Central memory CD8-positive, alpha-beta T cell (primary cell): ENCODE data around the gene KIAA1217.
"Not testable (repeated sequence)": the region's sequence is repeated elsewhere in the genome, so short reads cannot be mapped to it uniquely, and the experiment has no call there.

ENCODE experiments used
- ATAC-seq: fragments of 150-1000 bp; cut with Tn5 transposase; replicated peaks from 2 replicates; pipeline ENCODE4 v1.10.0; 2022; ENCODE audit warnings: mild to moderate bottlenecking, moderate FRiP score, moderate number of reproducible peaks; ENCODE audit not compliant: poor library complexity, severe bottlenecking; ENCODE audit errors: extremely low read depth
- DNase-seq, 2 donors: peaks; one replicate each; pipeline ENCODE4 v3.0.0; 2021; ENCODE audit warnings: low spot score in 2 of 2
- H3K27ac Mint-ChIP-seq: one replicate; pipeline ENCODE4 v1.8.0; 2022; ENCODE audit warnings: low read depth, mild to moderate bottlenecking, moderate library complexity, mixed read lengths
- H3K27me3 Mint-ChIP-seq: one replicate; pipeline ENCODE4 v1.8.0; 2022; ENCODE audit warnings: mixed read lengths
- H3K36me3 Mint-ChIP-seq: one replicate; pipeline ENCODE4 v1.8.0; 2022; ENCODE audit warnings: mild to moderate bottlenecking, moderate library complexity, mixed read lengths; ENCODE audit not compliant: insufficient read depth
- H3K4me1 Mint-ChIP-seq: one replicate; pipeline ENCODE4 v1.8.0; 2022; ENCODE audit warnings: mixed read lengths
- H3K4me3 Mint-ChIP-seq: one replicate; pipeline ENCODE4 v1.8.0; 2022; ENCODE audit warnings: mild to moderate bottlenecking, moderate library complexity, mixed read lengths
- H3K9me3 Mint-ChIP-seq: one replicate; pipeline ENCODE4 v1.8.0; 2022; ENCODE audit warnings: mixed read lengths

KIAA1217 gene

DNA sequence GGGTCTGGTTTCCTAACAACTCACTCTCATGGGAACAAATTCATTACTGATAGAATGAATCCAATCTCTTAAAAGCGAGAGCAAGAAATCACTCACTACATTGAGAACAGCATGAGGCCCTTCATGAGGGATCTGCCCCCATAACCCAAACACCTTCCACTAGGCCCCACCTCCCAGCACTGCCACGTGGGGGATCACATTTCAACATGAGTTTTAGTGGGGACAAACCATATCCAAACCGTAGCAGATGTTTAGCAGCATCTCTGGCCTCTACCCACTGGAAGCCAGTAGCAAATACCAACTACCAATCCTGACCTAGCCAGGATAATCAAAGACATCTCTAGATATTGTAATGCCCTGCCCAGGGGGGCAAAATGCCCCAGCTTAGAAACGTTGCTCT, 270.9 kb downstream of the KIAA1217 start:
- no peak overlapping the region for H3K4me3 Mint-ChIP-seq
- no peaks in the 10 kb centered on the region for H3K9me3 Mint-ChIP-seq
- H3K27me3 Mint-ChIP-seq = peaks cover 10% of the 10 kb centered on the region
- DNase-seq (no peak), ATAC-seq (no peak)
- no peak overlapping the region for H3K27ac Mint-ChIP-seq
- no peaks in the 10 kb centered on the region for H3K36me3 Mint-ChIP-seq
- H3K4me1 Mint-ChIP-seq = no peaks in the 10 kb centered on the region

- no peak for ATAC-seq
- Mint-ChIP-seq H3K27me3 (peaks cover 6% of the 10 kb centered on the region), H3K27ac (no peak overlapping the region), H3K4me1 (no peaks in the 10 kb centered on the region), H3K4me3 (no peak overlapping the region), H3K36me3 (no peaks in the 10 kb centered on the region), H3K9me3 (no peaks in the 10 kb centered on the region)
- DNase-seq = no peak
Measured at GRCh38 chr10:24480447-24480846, 271.5 kb downstream of the KIAA1217 start.

DNA sequence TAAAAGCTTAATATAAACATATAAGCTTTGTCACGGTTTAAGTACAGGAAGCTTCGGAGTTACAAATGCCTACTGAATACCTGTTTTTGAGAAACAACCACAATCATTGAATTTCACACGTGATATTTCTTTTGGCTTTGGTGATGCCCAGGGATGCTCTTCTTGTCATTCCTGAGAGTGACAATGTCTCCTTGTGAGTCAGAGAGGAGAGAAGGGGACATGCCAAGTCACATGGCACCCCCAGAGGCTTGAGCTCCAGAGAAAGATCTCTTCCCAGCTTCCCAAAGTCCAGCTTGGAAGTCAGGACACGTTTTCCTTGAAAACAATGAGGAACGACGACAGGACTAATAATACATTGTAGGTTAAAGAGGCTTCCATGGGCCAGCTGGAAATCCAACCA, 272.3 kb downstream of the KIAA1217 start:
- no peak for DNase-seq

DNA sequence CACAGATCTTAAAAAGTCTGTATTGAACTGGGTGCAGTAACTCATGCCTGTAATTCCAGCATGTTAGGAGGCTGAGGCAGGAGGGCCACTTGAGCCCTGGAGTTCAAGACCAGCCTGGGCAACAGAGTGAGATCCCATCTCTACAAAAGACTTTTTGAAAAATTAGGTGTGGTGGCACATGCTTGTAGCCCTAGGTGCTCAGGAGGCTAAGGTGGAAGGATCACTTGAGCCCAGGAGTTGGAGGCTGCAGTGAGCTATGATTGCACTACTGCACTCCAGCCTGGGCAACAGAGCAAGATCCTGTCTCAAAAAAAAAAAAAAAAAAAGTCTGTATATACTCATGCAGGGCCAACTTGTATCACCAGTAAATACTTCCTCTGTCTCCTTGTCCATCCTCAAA, 273.8 kb downstream of the KIAA1217 start:
- not testable (repeated sequence) for ATAC-seq, DNase-seq, H3K4me3 Mint-ChIP-seq, H3K36me3 Mint-ChIP-seq, H3K27ac Mint-ChIP-seq, H3K9me3 Mint-ChIP-seq, H3K4me1 Mint-ChIP-seq
- H3K27me3 Mint-ChIP-seq = peaks cover 25% of the 10 kb centered on the region

More for the DNA sequence above, 272.3 kb downstream of the KIAA1217 start:
- peaks cover 10% of the 10 kb centered on the region for H3K27me3 Mint-ChIP-seq
- H3K27ac Mint-ChIP-seq = no peak overlapping the region
- H3K4me1 Mint-ChIP-seq = no peaks in the 10 kb centered on the region
- ATAC-seq = no peak
- no peak overlapping the region for H3K4me3 Mint-ChIP-seq
- no peaks in the 10 kb centered on the region for H3K36me3 Mint-ChIP-seq
- no peaks in the 10 kb centered on the region for H3K9me3 Mint-ChIP-seq

DNA sequence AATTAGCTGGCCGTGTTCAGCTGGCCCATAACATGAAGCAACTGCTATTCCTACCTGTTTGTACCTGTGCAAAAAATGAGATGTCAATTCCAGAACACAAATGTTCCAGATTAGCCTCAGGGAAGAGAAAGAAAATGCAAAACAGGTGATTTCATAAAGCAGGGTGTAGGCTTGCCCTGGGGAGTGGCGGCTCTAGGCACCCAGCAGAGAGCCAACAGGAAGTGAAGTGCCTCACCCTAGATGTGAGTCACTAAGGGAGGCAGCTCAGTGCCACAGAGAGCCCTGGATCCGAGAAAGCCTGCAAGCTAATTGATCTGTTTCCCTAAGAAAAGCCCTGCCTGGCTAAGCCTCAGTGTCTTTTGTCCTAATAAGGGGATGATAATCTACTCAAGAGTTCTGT, 274.8 kb downstream of the KIAA1217 start:
- no peaks in the 10 kb centered on the region for H3K36me3 Mint-ChIP-seq
- no peaks in the 10 kb centered on the region for H3K4me1 Mint-ChIP-seq
- no peaks in the 10 kb centered on the region for H3K9me3 Mint-ChIP-seq
- ATAC-seq (no peak), DNase-seq (no peak)
- no peak overlapping the region for H3K4me3 Mint-ChIP-seq
- H3K27ac Mint-ChIP-seq = no peak overlapping the region
- peaks cover 27% of the 10 kb centered on the region for H3K27me3 Mint-ChIP-seq

DNA sequence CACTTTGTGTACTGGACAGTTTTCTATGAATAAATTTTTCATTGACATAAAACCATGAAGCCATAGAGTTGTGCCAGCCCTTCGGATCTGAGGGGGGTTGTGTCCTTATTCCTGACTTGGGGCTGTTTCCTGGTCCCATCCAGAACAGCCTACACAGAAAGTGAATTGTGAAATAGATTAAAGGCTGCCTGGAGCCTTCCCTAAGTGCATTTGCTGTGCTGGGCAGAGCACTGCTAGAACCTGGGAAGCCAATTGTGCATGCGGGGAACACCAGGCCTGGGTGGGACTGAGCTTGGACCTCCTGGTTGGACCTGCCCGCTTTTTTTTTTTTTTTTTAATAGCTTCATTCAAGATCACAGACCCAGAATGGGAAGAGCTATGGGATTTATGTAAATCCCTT, 275.8 kb downstream of the KIAA1217 start:
- DNase-seq = no peak
- H3K4me1 Mint-ChIP-seq = no peaks in the 10 kb centered on the region
- no peak for ATAC-seq
- no peak overlapping the region for H3K4me3 Mint-ChIP-seq
- H3K36me3 Mint-ChIP-seq = no peaks in the 10 kb centered on the region
- H3K27ac Mint-ChIP-seq = no peak overlapping the region
- H3K9me3 Mint-ChIP-seq = no peaks in the 10 kb centered on the region
- peaks cover 27% of the 10 kb centered on the region for H3K27me3 Mint-ChIP-seq

- Mint-ChIP-seq H3K4me1 (no peaks in the 10 kb centered on the region), H3K27ac (no peak overlapping the region), H3K36me3 (no peaks in the 10 kb centered on the region), H3K4me3 (no peak overlapping the region), H3K9me3 (no peaks in the 10 kb centered on the region), H3K27me3 (peaks cover 27% of the 10 kb centered on the region)
- ATAC-seq (no peak), DNase-seq (no peak)
Measured at GRCh38 chr10:24485304-24485703, 276.4 kb downstream of the KIAA1217 start.

DNA sequence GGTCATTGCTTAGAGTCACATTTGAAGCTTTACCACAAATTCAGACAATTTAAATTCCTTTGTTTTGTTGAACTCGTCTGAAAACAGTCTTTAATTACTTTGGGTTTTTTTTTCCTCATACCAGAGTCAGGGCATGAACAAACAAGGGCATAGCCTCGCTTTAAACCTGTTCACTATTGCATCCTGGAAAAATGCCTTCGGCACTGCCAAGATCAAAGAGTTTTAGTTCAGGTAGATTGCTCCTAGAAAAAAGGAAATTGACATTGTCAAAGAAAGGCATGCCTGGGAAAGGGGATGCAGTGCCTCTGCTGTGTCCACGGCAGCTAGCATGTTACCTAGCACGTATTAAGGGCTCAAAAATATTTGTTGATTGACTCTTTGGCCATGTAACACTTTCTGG, 279.7 kb downstream of the KIAA1217 start:
- Mint-ChIP-seq H3K4me3 (no peak overlapping the region), H3K36me3 (no peaks in the 10 kb centered on the region), H3K9me3 (no peaks in the 10 kb centered on the region), H3K27me3 (peaks cover 38% of the 10 kb centered on the region), H3K27ac (no peak overlapping the region), H3K4me1 (no peaks in the 10 kb centered on the region)
- DNase-seq = no peak
- ATAC-seq = no peak

DNA sequence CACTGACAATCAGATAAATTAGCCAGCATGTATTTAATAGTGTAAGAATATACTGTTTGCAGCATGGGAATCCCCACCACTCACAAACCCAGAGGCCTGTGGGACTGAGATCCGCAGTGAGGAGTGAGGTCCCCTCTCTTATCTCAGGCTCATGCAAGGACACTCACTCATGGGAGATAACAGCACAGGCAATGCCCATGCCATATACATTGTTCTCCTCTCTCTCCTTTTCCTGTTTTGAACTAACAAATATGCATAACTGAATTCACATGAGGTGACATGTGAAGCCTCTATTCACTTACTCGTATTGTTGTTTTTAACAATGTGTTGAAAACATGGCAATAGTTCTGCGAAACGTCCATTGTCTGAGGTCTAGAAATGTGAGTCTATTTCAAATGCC, 284.2 kb downstream of the KIAA1217 start:
- no peaks in the 10 kb centered on the region for H3K9me3 Mint-ChIP-seq
- H3K27me3 Mint-ChIP-seq = peaks cover 35% of the 10 kb centered on the region
- no peak overlapping the region for H3K4me3 Mint-ChIP-seq
- ATAC-seq = no peak
- DNase-seq = no peak
- no peaks in the 10 kb centered on the region for H3K36me3 Mint-ChIP-seq
- H3K4me1 Mint-ChIP-seq = no peaks in the 10 kb centered on the region
- H3K27ac Mint-ChIP-seq = no peak overlapping the region

DNA sequence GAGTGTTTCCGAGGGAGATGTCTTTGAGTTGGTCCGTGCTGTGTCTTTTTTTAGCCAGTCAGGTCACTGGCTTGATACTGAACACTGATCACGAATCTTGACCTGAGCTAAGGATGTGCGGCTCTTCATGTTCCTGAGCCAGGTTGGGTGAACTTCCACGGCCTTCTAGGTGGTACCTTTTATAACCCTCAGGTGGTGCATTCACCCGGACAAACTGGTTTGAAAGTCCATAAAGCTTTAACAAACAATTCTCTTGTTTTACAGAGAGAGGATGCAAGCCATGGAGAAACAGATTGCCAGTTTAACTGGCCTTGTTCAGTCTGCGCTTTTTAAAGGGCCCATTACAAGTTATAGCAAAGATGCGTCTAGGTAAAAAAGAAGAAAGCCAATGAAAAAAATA, 285.3 kb downstream of the KIAA1217 start:
- no peak for DNase-seq

GRCh38 chr10:24494777-24495176, 285.8 kb downstream of the KIAA1217 start:
- H3K27me3 Mint-ChIP-seq = peaks cover 35% of the 10 kb centered on the region
- H3K4me3 Mint-ChIP-seq = no peak overlapping the region
- no peaks in the 10 kb centered on the region for H3K36me3 Mint-ChIP-seq
- no peaks in the 10 kb centered on the region for H3K4me1 Mint-ChIP-seq
- H3K27ac Mint-ChIP-seq = no peak overlapping the region
- ATAC-seq = no peak
- H3K9me3 Mint-ChIP-seq = no peaks in the 10 kb centered on the region
- DNase-seq = no peak

More for the DNA sequence above, 285.3 kb downstream of the KIAA1217 start:
- no peaks in the 10 kb centered on the region for H3K4me1 Mint-ChIP-seq
- H3K27ac Mint-ChIP-seq = no peak overlapping the region
- H3K9me3 Mint-ChIP-seq = no peaks in the 10 kb centered on the region
- no peak overlapping the region for H3K4me3 Mint-ChIP-seq
- peaks cover 35% of the 10 kb centered on the region for H3K27me3 Mint-ChIP-seq
- H3K36me3 Mint-ChIP-seq = no peaks in the 10 kb centered on the region
- no peak for ATAC-seq

GRCh38 chr10:24495666-24496460, 286.9 kb downstream of the KIAA1217 start:
- Mint-ChIP-seq H3K4me1 (no peaks in the 10 kb centered on the region), H3K4me3 (no peak overlapping the region), H3K36me3 (no peaks in the 10 kb centered on the region), H3K9me3 (no peaks in the 10 kb centered on the region), H3K27me3 (peaks cover 35% of the 10 kb centered on the region), H3K27ac (no peak overlapping the region)
- DNase-seq (no peak), ATAC-seq (no peak)

- H3K27me3 Mint-ChIP-seq = peaks cover 33% of the 10 kb centered on the region
- ATAC-seq = no peak
Measured at GRCh38 chr10:24496906-24497305, 288.0 kb downstream of the KIAA1217 start.

More at GRCh38 chr10:24496906-24497305, 288.0 kb downstream of the KIAA1217 start:
- no peak for DNase-seq
- Mint-ChIP-seq H3K27ac (no peak overlapping the region), H3K4me1 (no peaks in the 10 kb centered on the region), H3K36me3 (no peaks in the 10 kb centered on the region), H3K4me3 (no peak overlapping the region), H3K9me3 (no peaks in the 10 kb centered on the region)
